AG08395 (cell line): ENCODE measurements around the gene RAI14.
"Not testable (repeated sequence)": the region's sequence is repeated elsewhere in the genome, so short reads cannot be mapped to it uniquely, and the experiment has no call there.

Experiments
- DNase-seq: peaks from one replicate; pipeline ENCODE4 v3.0.0; 2012; ENCODE audit warnings: mixed read lengths, low spot score

Gene RAI14

DNA sequence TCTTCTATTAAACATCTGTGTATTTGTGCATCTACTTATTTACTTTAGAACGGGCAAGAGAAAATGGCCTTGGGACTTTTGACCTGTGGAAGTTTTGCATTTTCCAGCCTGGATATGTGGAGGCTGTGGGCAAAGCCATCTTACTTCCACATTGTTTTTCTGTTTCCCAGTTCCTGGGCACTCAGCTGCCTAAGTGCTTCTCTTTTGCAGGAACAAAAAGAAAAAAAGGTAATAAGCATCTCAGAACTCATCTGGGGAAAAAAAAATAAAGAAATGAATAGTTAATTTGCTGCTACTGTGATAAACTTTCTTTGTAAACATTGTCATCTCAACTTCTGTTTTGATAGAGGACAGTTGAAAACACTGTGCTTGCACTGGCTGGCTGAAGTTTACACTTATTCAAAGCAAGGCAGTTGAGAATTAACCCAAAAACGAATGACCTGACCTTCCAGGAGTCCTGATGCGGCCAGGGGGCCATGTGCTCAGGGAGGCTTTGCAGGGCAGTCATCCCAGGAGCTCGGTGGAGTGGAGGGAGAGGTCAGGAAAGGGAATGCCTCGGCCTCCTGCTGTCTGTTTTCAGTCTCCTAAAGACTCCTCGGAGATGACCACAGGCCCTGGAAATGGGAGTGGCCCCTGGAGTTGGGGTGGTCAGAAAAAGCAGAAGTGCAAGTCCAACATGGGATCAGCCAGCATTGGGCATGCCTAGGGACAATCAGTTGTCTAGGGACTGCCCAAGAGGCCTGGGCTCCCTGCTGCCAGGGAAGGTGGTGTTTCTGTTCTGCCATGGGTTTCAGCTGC, 75.5 kb downstream of the RAI14 start:
- DNase-seq: no peak

DNA sequence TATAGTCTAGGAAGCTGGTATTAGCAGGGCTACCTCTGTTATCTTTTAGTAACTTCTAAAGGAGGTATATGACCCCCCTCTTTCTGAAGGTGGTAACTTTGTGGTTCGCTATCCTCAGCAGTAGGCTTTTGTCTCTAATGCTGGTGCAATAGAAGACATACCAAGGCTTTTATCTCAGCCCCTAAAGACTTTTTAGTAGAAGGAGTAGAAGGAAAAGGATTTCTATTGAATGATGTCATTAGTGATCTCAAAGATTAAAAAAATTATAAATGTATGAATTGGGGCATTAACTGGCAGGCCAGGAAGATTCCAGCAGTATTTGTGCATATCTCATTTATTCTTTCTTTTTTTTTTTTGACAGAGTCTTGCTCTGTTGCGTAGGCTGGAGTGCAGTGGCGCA, 78.2 kb downstream of the RAI14 start:
- no peak for DNase-seq

DNA sequence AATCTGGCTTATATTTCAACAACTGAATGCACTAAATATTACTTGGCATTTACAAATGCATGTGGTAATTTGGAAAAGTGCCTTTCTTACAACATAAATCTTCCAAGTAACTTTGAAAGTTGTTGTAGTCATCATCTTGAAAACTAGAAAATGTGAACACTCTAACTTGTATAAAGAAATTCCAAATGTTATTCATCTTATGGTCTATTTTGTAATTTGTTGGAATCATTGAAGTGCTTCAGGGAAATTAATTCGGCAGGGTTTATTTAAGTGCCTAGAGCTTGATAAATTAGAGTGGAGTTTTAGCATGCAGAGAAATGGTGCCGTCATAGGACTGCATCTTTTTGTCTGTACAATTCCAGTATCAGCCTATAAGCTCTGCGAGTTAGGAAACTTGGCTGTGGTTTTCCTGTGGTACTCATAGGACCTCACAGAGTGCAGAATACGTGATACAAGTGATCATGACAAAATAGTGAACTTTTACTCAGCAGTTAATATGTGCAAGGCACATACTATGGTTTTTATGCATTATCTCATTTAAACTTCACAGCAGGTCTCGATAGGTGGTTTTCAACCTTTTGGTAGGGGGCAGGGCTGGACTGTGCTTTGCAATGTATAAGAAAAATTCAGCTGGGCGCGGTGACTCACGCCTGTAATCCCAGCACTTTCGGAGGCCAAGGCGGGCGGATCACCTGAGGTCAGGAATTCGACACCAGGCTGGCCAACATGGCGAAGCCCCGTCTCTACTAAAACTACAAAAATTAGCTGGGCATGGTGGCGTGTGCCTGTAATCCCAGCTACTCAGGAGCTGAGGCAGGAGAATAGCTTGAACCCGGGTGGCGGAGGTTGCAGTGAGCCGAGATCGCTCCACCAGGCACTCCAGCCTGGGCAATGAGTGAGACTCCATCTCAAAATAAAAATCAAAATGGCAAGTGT, 79.6 kb downstream of the RAI14 start:
- DNase-seq: peak; percentile 33

DNA sequence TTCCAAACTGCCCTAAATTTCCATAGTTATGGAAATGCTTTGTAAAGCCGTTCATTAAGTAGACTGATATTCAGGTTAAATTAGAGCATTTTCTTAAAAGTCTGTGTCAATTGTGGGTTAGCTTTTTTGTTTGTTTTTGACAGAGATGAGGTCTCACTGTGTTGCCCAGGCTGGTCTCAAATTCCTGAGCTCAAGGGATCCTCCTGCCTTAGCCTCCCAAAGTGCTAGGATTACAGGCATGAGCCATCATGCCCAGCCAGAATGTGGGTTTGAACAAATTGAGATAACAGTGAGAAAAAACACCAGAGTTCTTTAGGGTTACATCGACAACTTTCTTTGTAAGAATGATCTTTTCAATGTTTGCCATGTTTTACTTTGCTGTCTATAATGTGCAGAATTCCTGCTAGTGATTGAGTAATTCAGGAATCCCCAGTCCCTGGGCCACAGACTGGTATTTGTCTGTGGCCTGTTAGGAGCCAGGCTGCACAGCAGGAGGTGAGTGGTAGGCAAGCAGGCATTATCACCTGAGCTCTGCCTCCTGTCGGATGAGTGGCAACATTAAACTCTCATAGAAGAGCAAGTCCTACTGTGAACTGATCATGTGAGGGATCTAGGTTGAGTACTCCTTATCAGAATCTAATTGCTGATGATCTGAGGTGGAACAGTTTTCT, 80.5 kb downstream of the RAI14 start:
- DNase-seq: no peak

DNA sequence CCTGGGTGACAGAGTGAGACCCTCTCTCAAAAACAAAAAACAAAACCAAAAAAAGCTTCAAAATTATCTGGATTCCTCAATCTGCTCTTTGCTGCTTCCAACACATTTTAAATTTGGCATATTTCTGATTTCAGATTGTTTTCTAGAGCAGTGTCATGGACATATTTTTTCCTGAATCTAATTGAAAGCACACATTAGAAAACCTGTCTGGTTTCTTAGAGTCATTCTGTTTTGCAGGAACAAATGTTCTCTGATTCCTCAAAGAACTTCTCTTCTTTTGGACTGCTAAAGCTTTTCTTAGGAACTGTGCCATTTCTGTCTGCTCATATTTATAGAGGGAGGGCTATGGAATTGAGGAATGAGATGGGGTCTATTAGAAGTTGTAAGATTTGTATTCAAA, 81.6 kb downstream of the RAI14 start:
- DNase-seq: no peak

DNA sequence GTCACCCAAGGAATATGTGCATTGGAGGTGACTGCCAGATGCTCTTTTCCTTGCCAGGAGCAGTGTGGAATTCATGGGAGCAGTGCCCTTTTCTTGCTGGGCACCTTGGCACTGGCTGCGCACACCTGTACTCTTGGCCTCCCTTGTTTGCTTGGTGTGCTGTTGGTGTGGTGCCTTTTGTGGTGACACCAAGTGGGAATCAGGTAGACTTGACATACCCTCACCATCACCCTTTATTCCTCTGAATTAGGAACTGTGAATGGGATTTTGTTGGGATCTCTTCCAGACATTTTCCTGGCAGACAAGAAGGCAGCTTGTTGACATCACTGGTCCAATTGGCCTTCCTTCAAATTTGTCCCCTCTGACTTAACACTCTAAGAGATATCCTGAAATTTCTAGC, 82.3 kb downstream of the RAI14 start:
- no peak for DNase-seq

DNA sequence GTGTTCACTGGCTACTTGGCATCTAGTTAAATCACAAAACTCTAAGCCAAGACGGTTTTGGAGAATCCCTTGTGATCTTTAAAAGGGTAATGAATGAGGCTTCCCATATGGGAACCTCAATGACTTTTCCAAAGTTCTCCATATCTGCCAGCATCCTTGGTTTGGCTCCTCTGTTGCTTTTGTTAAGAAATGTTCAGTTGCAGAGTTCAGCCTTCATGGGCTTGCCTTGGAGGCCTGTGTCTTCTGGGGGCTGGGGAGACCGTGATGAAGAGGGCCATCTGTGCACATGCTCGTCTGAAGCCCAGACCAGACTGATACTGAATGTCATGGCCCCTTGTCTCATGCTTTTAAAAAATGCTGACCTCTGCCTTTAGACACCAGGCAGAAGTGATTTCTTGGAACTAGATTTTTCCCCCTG, 84.3 kb downstream of the RAI14 start:
- no peak for DNase-seq

DNA sequence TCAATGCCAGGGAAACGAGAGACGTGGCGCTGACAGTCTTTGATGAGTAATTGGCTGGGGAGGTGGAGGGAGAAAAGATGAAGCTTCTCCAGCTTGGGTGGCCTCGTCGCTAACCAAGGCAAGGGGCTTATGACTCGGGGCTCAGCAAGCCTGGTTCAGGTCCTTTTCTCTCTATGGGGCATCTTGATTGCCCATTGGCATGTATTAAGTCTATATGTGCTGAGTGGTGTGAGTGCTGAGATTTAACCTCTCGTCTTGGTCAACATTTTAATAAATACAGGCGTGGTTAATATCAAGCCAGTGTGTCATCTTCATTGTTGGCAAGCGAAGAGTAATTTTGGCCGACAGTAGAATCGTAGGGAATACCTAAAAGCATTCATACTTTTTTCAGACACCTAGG, 85.9 kb downstream of the RAI14 start:
- DNase-seq: no peak

DNA sequence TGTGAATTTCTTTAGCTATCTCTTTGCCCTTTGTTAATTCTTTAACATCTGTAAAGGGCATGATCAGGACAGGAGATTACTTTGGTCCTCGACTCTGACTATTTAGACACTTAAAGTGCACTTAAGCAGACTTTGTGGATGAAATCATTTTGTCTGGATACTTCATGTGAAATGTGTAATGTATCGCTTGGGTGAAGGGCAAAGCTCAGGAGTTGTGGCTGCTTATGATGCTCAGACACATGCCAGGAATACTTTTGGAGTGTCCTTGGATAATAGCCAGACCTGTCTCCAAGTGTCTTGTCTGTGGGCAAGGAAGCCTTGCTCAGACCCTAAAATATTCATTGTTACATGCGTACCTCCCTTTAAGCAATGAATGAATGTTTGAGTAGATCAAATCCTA, 87.8 kb downstream of the RAI14 start:
- peak; percentile 62 for DNase-seq

DNA sequence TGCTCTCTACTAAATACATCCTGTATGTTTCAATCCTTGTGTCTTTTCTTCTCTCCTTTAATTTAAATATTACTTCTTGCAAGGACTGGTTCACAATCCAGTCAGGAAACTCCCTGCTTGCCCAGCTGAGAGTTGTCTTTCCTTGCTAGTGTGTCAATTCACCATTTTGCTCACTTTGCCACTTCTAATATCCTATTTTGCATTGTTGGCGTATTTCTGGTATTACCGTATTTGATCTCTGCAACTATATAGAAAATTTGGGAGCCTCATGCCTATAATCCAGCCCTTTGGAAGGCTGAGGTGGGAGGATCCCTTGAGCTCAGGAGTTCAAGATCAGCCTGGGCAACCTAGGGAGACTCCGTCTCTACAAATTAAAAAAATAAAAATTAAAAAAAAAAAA, 92.3 kb downstream of the RAI14 start:
- no peak for DNase-seq

DNA sequence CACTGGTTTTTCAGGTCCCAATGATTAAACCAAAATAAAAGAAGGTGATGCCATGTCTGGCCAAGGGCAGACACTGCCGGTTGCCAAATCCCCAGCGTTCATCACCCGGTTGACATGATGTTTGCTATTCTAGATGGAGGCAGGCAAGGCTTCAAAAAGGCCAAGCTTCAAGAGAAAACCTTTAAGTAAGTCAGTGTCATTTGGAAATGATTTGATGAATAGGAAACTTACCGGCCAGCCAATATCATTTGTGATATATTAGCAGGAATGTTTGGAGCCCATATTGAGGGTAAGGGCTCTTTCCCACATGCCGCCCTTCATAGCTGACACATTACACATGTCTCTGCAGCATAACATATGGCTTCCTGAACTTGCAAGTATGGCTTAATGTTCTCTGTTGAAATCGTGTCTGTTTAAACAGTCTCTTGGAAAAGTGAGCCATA, 93.3 kb downstream of the RAI14 start:
- DNase-seq: peak; percentile 29

DNA sequence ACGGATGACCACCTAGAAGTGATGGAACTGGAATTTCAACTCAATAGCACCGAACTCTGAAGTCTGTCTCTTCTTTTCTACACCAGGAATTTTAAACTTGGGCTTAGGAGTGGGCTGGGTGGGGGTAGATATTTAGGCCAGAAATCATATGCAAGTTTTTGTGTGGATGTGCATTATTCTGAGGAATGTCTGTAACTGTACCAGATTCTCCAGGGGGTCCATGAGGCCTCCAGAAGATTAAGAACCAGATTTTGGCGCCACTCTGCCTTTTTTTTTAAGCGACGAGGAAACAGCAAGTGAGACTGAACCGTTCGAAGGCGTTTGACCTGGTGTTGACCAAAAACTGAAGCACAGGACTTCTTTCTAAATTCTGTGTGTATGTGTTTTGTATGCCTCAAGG, 94.1 kb downstream of the RAI14 start:
- DNase-seq: no peak

DNA sequence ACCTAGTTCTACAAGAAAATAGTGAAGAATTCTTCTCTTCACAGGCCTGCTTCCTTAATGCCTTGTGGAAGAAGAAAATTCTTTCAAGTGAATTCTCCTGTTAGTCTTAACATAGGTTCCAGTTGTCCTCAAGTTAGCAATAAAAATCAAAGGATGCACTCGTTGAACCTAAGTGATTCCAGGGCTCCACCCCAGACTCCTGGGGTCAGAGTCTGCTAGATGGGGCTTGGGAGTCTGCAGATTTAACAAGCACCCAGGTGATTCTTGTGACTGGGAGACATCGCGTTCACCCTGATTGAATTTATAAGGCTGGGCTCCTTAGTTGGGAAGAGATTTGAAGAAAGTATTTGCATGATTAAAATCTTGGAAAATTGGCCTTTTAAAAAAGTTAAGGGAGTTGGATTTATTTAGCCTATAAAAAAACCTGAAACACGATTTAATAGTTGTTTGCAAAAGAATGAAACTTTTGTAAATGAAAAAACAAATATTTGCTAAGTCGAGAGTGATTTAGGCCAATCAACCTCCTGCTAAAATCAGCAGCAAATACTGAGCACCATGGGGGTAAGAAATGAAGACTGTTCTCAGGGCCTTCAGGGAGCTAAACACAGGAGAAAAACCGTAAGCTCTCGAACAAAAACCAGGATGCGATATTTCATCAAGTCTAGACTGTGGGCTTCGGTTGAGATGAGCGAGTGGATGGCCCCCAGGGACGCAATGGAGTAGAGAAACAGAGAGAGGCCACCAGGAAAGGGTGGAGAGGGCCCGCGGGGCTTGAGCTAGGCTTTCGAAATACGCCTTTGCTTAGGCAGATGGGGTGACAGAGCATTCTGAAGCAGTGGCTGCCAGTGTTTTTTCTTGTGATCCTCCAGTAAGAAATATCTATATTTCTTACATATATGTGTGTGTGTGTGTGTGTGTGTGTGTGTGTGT, 95.9 kb downstream of the RAI14 start:
- DNase-seq: no peak

DNA sequence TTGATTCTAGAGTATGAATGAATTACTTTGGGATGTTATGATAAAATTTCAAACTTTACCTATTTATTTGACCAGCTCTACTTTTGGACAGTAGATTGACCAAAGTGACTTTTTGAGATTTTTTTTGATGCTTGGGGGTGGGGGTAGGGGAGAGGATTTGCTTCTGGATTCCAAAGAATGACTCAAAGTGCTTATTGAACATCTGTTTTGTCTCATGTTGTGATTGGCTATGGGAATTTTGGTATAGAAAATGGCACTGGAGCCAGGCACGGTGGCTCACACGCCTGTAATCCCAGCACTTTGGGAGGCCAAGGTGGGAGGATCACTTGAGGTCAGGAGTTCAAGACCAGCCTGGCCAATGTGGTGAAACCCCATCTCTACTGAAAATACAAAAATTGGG, 97.1 kb downstream of the RAI14 start:
- not testable (repeated sequence) for DNase-seq

DNA sequence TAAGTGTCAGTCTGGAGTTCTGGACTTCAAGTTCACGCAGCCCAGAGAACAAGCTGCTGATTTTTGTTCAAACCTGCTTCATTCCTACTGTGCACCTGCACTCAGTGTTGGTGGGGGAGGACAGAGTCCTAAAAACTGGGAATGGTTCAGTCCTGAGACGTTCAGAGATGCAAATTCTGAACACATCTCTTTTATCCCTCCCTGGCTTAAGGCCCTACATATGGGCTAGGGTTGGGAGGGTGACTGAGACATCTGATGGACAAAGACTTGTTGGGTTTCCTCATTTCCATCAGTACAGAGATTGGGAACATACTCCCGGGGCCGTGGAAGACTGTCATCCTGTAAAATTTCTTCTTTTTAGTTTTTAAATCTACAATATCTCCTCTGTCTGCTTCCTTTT, 99.8 kb downstream of the RAI14 start:
- DNase-seq: no peak

DNA sequence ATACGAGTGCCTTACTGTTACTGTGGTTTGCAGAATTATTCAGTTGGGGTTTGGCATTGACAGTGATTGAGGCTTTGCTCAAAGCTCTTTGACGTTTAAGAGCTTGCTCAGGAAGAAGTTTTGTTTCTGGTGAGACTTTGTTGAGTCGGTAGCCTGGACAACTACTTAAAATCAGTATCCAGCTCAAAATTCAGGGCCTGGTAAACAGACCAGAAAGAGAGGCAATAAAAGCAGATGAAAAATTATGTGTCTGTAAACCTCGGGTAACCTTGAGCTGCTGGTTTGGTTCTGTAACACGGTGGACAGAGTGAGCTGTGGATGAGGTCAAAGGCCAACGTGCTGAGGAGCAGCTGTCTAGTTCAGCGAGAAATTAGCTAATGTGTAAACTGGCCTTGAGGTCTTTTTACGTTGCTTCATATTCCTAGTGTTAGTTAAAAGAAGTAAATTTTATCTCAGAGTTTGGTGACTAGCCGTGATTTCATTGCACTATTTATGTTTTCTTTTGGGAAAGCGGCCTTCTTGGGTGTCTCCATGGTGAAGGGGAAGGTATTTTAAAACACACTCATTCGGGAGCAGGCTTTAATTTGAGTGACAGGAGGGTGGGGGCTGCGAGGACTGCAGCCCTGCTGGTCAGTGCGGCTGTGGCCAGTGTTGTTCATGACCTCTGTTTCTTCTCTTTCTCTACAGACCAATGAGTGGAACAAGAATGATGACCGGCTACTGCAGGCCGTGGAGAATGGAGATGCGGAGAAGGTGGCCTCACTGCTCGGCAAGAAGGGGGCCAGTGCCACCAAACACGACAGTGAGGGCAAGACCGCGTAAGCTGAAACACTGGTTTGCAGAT, 100.9 kb downstream of the RAI14 start:
- no peak for DNase-seq

DNA sequence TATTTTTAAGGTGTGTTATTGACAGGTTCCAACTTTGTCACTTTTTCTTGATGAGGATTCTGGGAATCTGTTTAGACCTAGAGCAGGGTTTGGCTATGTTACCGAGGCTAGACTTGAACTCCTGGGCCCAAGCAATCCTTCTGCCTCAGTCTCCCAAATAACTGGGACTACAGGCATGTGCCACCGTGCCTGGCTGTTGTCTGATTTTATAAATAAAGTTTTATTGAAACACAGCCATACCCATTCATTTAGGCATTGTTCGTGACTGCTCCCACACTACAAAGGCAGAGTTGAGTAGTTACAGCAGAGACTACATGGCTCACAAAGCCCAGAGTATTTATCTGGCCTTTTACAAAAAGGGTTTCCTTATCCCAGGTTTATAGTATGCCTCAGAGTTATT, 102.4 kb downstream of the RAI14 start:
- DNase-seq: no peak

DNA sequence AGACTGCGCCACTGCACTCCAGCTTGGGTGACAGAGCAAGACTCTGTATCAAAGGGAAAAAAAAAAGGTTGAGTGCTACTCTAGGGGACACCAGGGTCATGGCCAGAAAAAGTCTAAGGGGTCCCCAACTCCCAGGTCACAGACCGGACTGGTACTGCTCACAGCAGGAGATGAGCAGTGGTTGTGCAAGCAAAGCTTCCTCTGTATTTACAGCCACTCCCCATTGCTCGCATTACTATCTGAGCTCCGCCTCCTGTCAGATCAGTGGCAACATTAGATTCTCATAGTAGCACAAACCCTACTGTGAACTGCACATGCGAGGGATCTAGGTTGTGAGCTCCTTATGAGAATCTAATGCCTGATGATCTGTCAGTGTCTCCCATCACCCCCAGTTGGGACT, 103.1 kb downstream of the RAI14 start:
- not testable (repeated sequence) for DNase-seq

DNA sequence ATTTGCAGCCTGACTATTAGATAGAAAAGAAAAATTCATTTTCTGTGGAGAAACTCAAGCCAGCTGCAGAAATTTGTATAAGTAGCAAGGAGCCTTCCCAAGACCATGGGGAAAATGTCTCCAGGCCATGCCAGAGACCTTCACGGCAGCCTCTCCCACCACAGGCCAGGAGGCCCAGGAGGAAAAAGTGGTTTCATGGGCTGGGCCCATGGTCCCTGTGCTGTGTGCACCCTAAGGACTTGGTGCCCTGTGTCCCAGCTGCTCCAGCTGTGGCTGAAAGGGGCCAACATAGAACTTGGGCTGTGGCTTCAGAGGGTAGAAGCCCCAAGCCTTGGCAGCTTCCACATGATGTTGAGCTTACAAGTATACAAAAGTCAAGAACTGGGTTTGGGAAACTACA, 109.5 kb downstream of the RAI14 start:
- DNase-seq: no peak

DNA sequence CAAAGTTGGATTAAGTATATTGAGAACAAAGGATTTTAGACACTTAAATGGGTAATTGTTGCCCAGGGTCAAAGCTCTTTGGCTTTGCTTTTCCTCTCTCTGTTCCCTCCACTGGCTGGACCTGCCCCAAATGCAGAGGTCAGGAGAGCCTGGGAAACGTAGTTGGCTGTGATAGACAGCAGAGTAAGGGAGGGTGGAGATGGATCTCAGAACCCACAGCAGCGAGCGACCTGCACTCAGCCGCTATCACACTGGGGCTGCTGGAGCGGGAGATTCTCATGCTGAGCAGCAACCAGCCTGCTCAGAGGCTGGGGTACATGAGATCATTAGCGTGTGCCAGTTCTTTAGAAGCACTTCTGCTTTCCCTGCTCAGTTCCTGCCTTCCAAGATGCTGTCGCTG, 111.1 kb downstream of the RAI14 start:
- DNase-seq: no peak

DNA sequence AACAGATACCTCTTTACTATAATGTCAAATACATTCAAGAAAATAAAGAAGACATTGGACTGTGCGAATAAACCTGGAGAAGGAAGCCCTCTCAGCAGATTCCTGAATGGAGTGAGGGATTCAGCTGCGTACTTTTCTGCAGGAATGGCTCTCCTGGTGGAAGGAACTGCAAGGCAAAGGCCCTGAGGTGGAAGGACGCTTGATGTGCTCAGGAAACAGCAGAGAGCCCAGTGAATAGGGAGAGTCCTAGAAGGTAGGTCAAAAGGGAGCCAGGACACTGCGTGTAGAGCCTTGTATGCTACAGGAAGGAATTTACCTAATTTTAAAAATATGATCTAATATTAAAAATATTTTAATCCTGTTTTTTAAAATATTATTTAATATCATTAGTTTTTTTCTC, 114.4 kb downstream of the RAI14 start:
- no peak for DNase-seq
